IMR-90 (cell line): ENCODE measurements around the gene FER. TPM values are rescaled to one million over a fixed set of nuclear protein-coding genes. Genes with fewer than 3 reads are reported as not detected.

ENCODE experiments used
- ATAC-seq: fragments of 200-7000 bp; cut with Tn5 transposase; 2 replicates; pipeline ENCODE4 v1.9.1; 2020; ENCODE audit warnings: low read depth, mild to moderate bottlenecking, moderate library complexity
- BruUV-seq: library from RNA; stranded (reverse); fragments of 400-500 nt; replicated peaks from 2 replicates; lab custom pipeline; 2021; lab: Mats Ljungman, UMichigan
- CTCF ChIA-PET: fragments of 300-600 bp; formaldehyde crosslinking; extraction: SDS; loops from one replicate; lab custom pipeline; 2021; ENCODE audit warnings: antibody characterized with exemption; lab: Yijun Ruan, JAX
- POLR2A ChIA-PET: fragments of 300-600 bp; sonication (Branson Sonifier 250); formaldehyde crosslinking; loops from one replicate; lab custom pipeline; 2022; ENCODE audit warnings: antibody characterized with exemption; ENCODE audit not compliant: unreplicated experiment; lab: Charles Lee
- DNase-seq: peaks from one replicate; pipeline ENCODE4 v3.0.0; 2013
- H2AFZ ChIP-seq: replicated peaks from 2 replicates; pipeline ENCODE3; 2013; ENCODE audit warnings: low read length, mild to moderate bottlenecking; ENCODE audit not compliant: poor library complexity
- H2AK5ac ChIP-seq: 2 replicates; pipeline ENCODE4 v1.6.1; 2013; ENCODE audit warnings: low read depth, low read length, inconsistent platforms
- H2AK9ac ChIP-seq: replicated peaks from 2 replicates; pipeline ENCODE3; 2013; ENCODE audit warnings: mild to moderate bottlenecking, low read depth, low read length, moderate library complexity; ENCODE audit not compliant: poor library complexity
- H2BK120ac ChIP-seq: 2 replicates; pipeline ENCODE4 v1.6.1; 2013; ENCODE audit warnings: low read depth, low read length, inconsistent platforms
- H2BK15ac ChIP-seq: 3 replicates; pipeline ENCODE4 v1.6.1; 2013; ENCODE audit warnings: low read depth, low read length, inconsistent platforms
- H2BK20ac ChIP-seq: 2 replicates; pipeline ENCODE4 v1.6.1; 2013; ENCODE audit warnings: low read depth, mild to moderate bottlenecking, inconsistent platforms, low read length, moderate library complexity
- H2BK5ac ChIP-seq: 2 replicates; pipeline ENCODE4 v1.6.1; 2013; ENCODE audit warnings: mild to moderate bottlenecking, low read depth, low read length, inconsistent platforms; ENCODE audit not compliant: poor library complexity, severe bottlenecking
- H3K14ac ChIP-seq: replicated peaks from 2 replicates; pipeline ENCODE4 v1.6.1; 2013; ENCODE audit warnings: low read depth, low read length, inconsistent platforms
- H3K18ac ChIP-seq: 2 replicates; pipeline ENCODE4 v1.6.1; 2013; ENCODE audit warnings: low read depth, low read length, control low read depth
- H3K23ac ChIP-seq: 2 replicates; pipeline ENCODE4 v1.6.1; 2013; ENCODE audit warnings: low read depth, low read length, inconsistent platforms
- H3K27ac ChIP-seq: 2 replicates; pipeline ENCODE4 v1.5.1; 2013; ENCODE audit warnings: mild to moderate bottlenecking, control low read depth, low read length; ENCODE audit not compliant: insufficient read depth
- H3K27me3 ChIP-seq: 2 replicates; pipeline ENCODE4 v1.6.1; 2013; ENCODE audit warnings: low read length; ENCODE audit not compliant: control insufficient read depth, insufficient read depth
- H3K36me3 ChIP-seq: 2 replicates; pipeline ENCODE4 v1.6.1; 2013; ENCODE audit warnings: low read length, mixed read lengths; ENCODE audit not compliant: control insufficient read depth, insufficient read depth
- H3K4ac ChIP-seq: 2 replicates; pipeline ENCODE4 v1.6.1; 2013; ENCODE audit warnings: low read depth, low read length, inconsistent platforms
- H3K4me1 ChIP-seq: 2 replicates; pipeline ENCODE4 v1.6.1; 2013; ENCODE audit warnings: low read length, mixed read lengths; ENCODE audit not compliant: control insufficient read depth, insufficient read depth
- H3K4me2 ChIP-seq: 2 replicates; pipeline ENCODE4 v1.6.1; 2013; ENCODE audit warnings: low read depth, mild to moderate bottlenecking, control low read depth, low read length, moderate library complexity
- H3K4me3 ChIP-seq: 2 replicates; pipeline ENCODE4 v1.5.1; 2013; ENCODE audit warnings: low read depth, mild to moderate bottlenecking, control low read depth, low read length, moderate library complexity; ENCODE audit not compliant: insufficient read depth
- H3K56ac ChIP-seq: 2 replicates; pipeline ENCODE4 v1.6.1; 2013; ENCODE audit warnings: low read length, inconsistent platforms; ENCODE audit not compliant: insufficient read depth; ENCODE audit errors: extremely low read depth
- H3K79me1 ChIP-seq, 2 experiments: 2 replicates each; pipeline ENCODE4 v1.6.1; 2013; ENCODE audit warnings: low read length in 2 of 2, inconsistent platforms in 1 of 2, low read depth in 1 of 2
- H3K9ac ChIP-seq: 2 replicates; pipeline ENCODE4 v1.6.1; 2013; ENCODE audit warnings: low read depth, low read length, control low read depth
- H3K9me1 ChIP-seq: 2 replicates; pipeline ENCODE4 v1.6.1; 2013; ENCODE audit warnings: low read length, inconsistent platforms; ENCODE audit not compliant: insufficient read depth
- H3K9me3 ChIP-seq: 2 replicates; pipeline ENCODE4 v1.6.1; 2013; ENCODE audit warnings: low read length; ENCODE audit not compliant: control insufficient read depth, insufficient read depth
- H4K20me1 ChIP-seq: 2 replicates; pipeline ENCODE4 v1.6.1; 2013; ENCODE audit warnings: low read length, inconsistent platforms; ENCODE audit not compliant: insufficient read depth
- H4K5ac ChIP-seq: 2 replicates; pipeline ENCODE4 v1.6.1; 2013; ENCODE audit warnings: mild to moderate bottlenecking, low read depth, low read length, control low read depth
- H4K8ac ChIP-seq, 2 experiments: 2 replicates each; pipeline ENCODE4 v1.6.1; 2013; ENCODE audit warnings: low read depth in 2 of 2, low read length in 2 of 2, control low read depth in 1 of 2, inconsistent platforms in 1 of 2
- H4K91ac ChIP-seq: 2 replicates; pipeline ENCODE4 v1.6.1; 2013; ENCODE audit warnings: low read depth, low read length, inconsistent platforms; ENCODE audit not compliant: insufficient read depth
- CEBPB ChIP-seq: IDR thresholded peaks from 2 replicates; pipeline ENCODE4 v1.6.1; 2012; ENCODE audit warnings: low read depth, low read length, improper control_type of control experiment
- MAFK ChIP-seq: IDR thresholded peaks from 2 replicates; pipeline ENCODE4 v1.6.1; 2012; ENCODE audit warnings: low read depth, low read length, improper control_type of control experiment
- dilution Hi-C: fragments of 300-500 bp; cut with HindIII; formaldehyde crosslinking; loops from one replicate; pipeline ENCODE4 v1.14.3; 2018; ENCODE audit warnings: low sequenced_read_pairs; ENCODE audit not compliant: unreplicated experiment
- in situ Hi-C: fragments of 300-500 bp; cut with MboI; formaldehyde crosslinking; loops from 3 replicates; pipeline ENCODE4 v1.14.3; 2019; ENCODE audit warnings: low sequenced_read_pairs, inconsistent platforms, mixed read lengths
- intact Hi-C: fragments of 100-400 bp; cut with micrococcal nuclease; formaldehyde crosslinking; loops from 2 replicates; pipeline ENCODE4 v1.10.0; 2022
- polyA plus RNA-seq, 3 experiments: library from polyadenylated mRNA; depleted of rRNA; stranded (reverse); fragments of >200 nt; gene quantifications; 2 replicates each; pipeline ENCODE4 v1.2.3, GENCODE V29; 2012; ENCODE audit warnings: low replicate concordance in 1 of 3
- total RNA-seq: library from RNA; depleted of rRNA; stranded (reverse); fragments of >200 nt; gene quantifications from 2 replicates; pipeline ENCODE4 v1.2.3, GENCODE V29; 2012

FER gene
- total and polyA plus RNA-seq, 2 of the 4 experiments (the other 2 are of a cell fraction): 3.5 to 32.4 TPM

- intact Hi-C loops (loop anchor here (2.0 kb wide), 1 partner anchor 14 kb away; no protein-coding TSS in a partner anchor), dilution Hi-C loops (no loop called here), in situ Hi-C loops (no loop called here)
- Histone ChIP-seq H4K91ac (no peak overlapping the region), H2AK9ac (no peak overlapping the region), H2BK120ac (no peak overlapping the region), H3K56ac (no peak overlapping the region), H4K5ac (no peak overlapping the region), H3K9me1 (no peaks in the 10 kb centered on the region), H2AK5ac (no peak overlapping the region), H4K8ac (no peak overlapping the region), H3K18ac (no peak overlapping the region), H3K9ac (no peak overlapping the region), H2AFZ (no peak overlapping the region), H3K27me3 (no peaks in the 10 kb centered on the region), H3K23ac (no peak overlapping the region), H3K4me2 (no peak overlapping the region), H3K4ac (no peak overlapping the region), H3K9me3 (no peaks in the 10 kb centered on the region), H3K27ac (no peak overlapping the region), H2BK20ac (no peak overlapping the region), H2BK5ac (no peak overlapping the region), H3K4me3 (no peak overlapping the region), H3K4me1 (no peaks in the 10 kb centered on the region), H2BK15ac (no peak overlapping the region), H3K79me1 (no peaks in the 10 kb centered on the region), H3K36me3 (no peaks in the 10 kb centered on the region), H4K20me1 (no peaks in the 10 kb centered on the region), H3K14ac (no peak overlapping the region)
- TF ChIP-seq CEBPB (no peak), MAFK (peak; percentile 54; the same call in 1 of the 2 replicates)
- POLR2A ChIA-PET: no interaction called here
- ATAC-seq (peak; percentile 37; the same call in 1 of the 2 replicates), DNase-seq (peak; percentile 5)
- no TSS peak for BruUV-seq
- CTCF ChIA-PET: interaction anchor here (1.2 kb wide), 1 partner anchor 10 kb away, joined by 3 read pairs; no protein-coding TSS in a partner anchor
Observed at GRCh38 chr5:109089191-109089590, 341.5 kb downstream of the FER start.
